Vagina (tissue), 2 donors: ENCODE data around the gene ACSS1.

Source experiments
- CTCF ChIP-seq, 3 experiments: fragments of 450-650 bp in 2 of 3; fragments of 200-600 bp in 1 of 3; sonication (generic) in 1 of 3; IDR thresholded peaks; one replicate each; pipeline ENCODE4 v1.5.1; 2017 to 2019; ENCODE audit warnings: antibody characterized with exemption in 3 of 3, mild to moderate bottlenecking in 2 of 3, moderate library complexity in 2 of 3
- POLR2A ChIP-seq, 2 donors: fragments of 450-650 bp; IDR thresholded peaks; one replicate each; pipeline ENCODE4 v1.6.1; 2017; ENCODE audit warnings: antibody characterized with exemption in 2 of 2, mild to moderate bottlenecking in 2 of 2, moderate library complexity in 2 of 2
- POLR2AphosphoS5 ChIP-seq, 2 donors: sonication (generic); formaldehyde crosslinking; IDR thresholded peaks; one replicate each; pipeline ENCODE4 v1.9.0; 2017; ENCODE audit warnings: antibody characterized with exemption in 2 of 2, mild to moderate bottlenecking in 2 of 2, low read depth in 1 of 2; ENCODE audit not compliant: insufficient read depth in 1 of 2

GRCh38 chr20:25058051-25058846 is at the start of gene ACSS1:
- TF ChIP-seq CTCF (IDR thresholded peaks at IDR 0.05) (no peak), POLR2A (IDR thresholded peaks at IDR 0.05) (peak in 1 of 2 donors; percentile 45), POLR2AphosphoS5 (IDR thresholded peaks at IDR 0.05; ENCODE audit: insufficient read depth in 1 of 2, low read depth in 1 of 2) (peak; percentile 22 to 61)
